ENCODE measurements around the gene ELOB. TPM values are rescaled to one million over a fixed set of nuclear protein-coding genes. Genes with fewer than 3 reads are reported as not detected.

ELOB gene
- total RNA-seq, 1 donor from 2014 or later, result 179 TPM

- intact Hi-C loops (cut with DNase I), result no loop called here
- H3K36me3 ChIP-seq, result peaks cover 45% of the 10 kb centered on the region
- ATAC-seq (no peak), DNase-seq (peak; percentile 56)
- peaks cover 24% of the 10 kb centered on the region for H3K4me1 ChIP-seq
- H3K27ac ChIP-seq, result no peak overlapping the region
- no peaks in the 10 kb centered on the region for H3K27me3 ChIP-seq
- H3K4me3 ChIP-seq, result no peak overlapping the region
- H3K9me3 ChIP-seq, result no peaks in the 10 kb centered on the region
- TF ChIP-seq, protein P1, sequence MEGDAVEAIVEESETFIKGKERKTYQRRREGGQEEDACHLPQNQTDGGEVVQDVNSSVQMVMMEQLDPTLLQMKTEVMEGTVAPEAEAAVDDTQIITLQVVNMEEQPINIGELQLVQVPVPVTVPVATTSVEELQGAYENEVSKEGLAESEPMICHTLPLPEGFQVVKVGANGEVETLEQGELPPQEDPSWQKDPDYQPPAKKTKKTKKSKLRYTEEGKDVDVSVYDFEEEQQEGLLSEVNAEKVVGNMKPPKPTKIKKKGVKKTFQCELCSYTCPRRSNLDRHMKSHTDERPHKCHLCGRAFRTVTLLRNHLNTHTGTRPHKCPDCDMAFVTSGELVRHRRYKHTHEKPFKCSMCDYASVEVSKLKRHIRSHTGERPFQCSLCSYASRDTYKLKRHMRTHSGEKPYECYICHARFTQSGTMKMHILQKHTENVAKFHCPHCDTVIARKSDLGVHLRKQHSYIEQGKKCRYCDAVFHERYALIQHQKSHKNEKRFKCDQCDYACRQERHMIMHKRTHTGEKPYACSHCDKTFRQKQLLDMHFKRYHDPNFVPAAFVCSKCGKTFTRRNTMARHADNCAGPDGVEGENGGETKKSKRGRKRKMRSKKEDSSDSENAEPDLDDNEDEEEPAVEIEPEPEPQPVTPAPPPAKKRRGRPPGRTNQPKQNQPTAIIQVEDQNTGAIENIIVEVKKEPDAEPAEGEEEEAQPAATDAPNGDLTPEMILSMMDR (IDR thresholded peaks at IDR 0.05), result no peak
These were observed 1.9 kb downstream of the ELOB start for GRCh38 chr16:2775131-2775716.

DNA sequence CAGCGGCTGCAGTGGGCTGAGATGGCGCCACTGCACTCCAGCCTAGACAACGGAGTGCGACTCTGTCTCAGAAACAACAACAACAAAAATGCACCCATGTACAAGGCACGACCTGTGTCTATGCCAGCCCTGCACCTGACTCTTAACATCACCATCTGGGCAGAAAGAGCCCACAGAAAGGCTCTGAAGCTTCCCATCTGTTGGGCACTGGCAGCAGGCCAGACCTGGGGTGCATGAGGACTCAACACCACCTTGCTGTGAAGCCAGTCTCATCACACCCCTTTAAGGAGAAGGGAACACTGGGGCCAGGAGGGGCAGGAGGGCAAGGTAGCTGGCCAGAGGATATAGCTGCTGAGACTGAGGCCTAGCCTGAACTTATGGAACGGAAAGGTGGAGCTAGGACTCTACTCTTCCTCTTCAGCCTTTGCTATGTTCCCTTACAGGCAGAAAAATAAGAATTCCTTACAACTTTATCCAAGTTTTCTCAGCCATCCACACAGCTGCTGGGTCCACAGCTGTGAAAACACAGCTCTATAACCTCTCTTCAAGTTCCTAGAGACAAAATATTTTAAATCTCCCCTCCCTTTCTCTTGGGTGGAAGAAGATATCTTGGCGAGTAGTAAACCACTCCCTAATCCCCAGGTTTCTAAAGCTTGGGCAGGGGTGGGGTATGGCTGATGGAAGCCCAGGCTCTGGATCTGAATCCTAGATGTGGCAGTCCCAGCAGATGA is 2.8 kb downstream of the ELOB start:
- Histone ChIP-seq H3K27ac (no peak overlapping the region), H3K27me3 (no peaks in the 10 kb centered on the region), H3K36me3 (peaks cover 53% of the 10 kb centered on the region), H3K4me1 (peaks cover 24% of the 10 kb centered on the region), H3K4me3 (no peak overlapping the region), H3K9me3 (no peaks in the 10 kb centered on the region)
- ATAC-seq, result no peak
- intact Hi-C loops (cut with DNase I), result no loop called here
- TF ChIP-seq, protein P1 (IDR thresholded peaks at IDR 0.05), result no peak
- DNase-seq, result peak; percentile 51

GRCh38 chr16:2773188-2773968 is 3.7 kb downstream of the ELOB start:
- Histone ChIP-seq H3K4me1 (peaks cover 18% of the 10 kb centered on the region), H3K9me3 (no peaks in the 10 kb centered on the region), H3K4me3 (no peak overlapping the region), H3K36me3 (peaks cover 63% of the 10 kb centered on the region), H3K27me3 (no peaks in the 10 kb centered on the region), H3K27ac (no peak overlapping the region)
- ATAC-seq (no peak), DNase-seq (peak; percentile 27)
- intact Hi-C loops (cut with DNase I), result no loop called here
- TF ChIP-seq, protein P1 (IDR thresholded peaks at IDR 0.05), result no peak

- intact Hi-C loops (cut with DNase I), result no loop called here
- TF ChIP-seq, protein P1 (IDR thresholded peaks at IDR 0.05), result no peak
These were observed 5.3 kb downstream of the ELOB start for GRCh38 chr16:2771496-2772402.

More at GRCh38 chr16:2771496-2772402, 5.3 kb downstream of the ELOB start:
- Histone ChIP-seq H3K27me3 (no peaks in the 10 kb centered on the region), H3K4me3 (no peak overlapping the region), H3K4me1 (peaks cover 16% of the 10 kb centered on the region), H3K27ac (no peak overlapping the region), H3K9me3 (no peaks in the 10 kb centered on the region), H3K36me3 (peaks cover 79% of the 10 kb centered on the region)
- ATAC-seq, result no peak
- peak; percentile 55 for DNase-seq
